GM12801 (cell line): ENCODE data around the gene EID2B.

Experiments used
- TF ChIP-seq, protein P1 (sequence below): IDR thresholded peaks from one replicate; pipeline ENCODE4 v1.5.1; 2011; ENCODE audit warnings: control low read depth; ENCODE audit not compliant: insufficient read length; ENCODE audit errors: extremely low read depth

The EID2B gene

DNA sequence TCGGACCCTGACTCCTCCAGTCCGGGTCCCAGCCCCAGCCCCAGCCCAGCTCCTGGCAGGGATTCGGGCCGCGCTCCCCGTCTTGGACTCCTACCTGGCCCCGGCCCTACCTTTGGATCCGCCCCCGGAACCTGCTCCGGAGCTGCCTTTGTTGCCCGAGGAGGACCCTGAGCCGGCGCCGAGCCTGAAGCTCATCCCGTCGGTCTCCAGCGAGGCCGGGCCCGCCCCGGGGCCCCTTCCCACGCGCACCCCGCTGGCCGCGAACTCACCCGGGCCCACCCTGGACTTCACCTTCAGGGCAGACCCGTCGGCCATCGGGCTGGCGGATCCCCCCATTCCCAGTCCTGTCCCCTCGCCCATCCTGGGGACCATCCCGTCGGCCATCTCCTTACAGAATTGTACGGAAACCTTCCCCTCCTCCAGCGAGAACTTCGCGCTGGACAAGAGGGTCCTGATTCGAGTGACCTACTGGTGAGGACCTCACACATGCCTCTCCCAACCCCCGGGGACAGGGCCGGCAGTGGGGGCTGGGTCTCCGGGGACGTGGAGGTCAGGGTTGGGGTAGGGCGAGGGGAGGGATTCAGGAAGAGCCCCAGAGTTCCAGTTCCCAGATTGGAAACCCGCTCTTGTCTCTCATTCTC lies 17.0 kb downstream of the EID2B start:
- TF ChIP-seq, protein P1, sequence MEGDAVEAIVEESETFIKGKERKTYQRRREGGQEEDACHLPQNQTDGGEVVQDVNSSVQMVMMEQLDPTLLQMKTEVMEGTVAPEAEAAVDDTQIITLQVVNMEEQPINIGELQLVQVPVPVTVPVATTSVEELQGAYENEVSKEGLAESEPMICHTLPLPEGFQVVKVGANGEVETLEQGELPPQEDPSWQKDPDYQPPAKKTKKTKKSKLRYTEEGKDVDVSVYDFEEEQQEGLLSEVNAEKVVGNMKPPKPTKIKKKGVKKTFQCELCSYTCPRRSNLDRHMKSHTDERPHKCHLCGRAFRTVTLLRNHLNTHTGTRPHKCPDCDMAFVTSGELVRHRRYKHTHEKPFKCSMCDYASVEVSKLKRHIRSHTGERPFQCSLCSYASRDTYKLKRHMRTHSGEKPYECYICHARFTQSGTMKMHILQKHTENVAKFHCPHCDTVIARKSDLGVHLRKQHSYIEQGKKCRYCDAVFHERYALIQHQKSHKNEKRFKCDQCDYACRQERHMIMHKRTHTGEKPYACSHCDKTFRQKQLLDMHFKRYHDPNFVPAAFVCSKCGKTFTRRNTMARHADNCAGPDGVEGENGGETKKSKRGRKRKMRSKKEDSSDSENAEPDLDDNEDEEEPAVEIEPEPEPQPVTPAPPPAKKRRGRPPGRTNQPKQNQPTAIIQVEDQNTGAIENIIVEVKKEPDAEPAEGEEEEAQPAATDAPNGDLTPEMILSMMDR, result no peak

DNA sequence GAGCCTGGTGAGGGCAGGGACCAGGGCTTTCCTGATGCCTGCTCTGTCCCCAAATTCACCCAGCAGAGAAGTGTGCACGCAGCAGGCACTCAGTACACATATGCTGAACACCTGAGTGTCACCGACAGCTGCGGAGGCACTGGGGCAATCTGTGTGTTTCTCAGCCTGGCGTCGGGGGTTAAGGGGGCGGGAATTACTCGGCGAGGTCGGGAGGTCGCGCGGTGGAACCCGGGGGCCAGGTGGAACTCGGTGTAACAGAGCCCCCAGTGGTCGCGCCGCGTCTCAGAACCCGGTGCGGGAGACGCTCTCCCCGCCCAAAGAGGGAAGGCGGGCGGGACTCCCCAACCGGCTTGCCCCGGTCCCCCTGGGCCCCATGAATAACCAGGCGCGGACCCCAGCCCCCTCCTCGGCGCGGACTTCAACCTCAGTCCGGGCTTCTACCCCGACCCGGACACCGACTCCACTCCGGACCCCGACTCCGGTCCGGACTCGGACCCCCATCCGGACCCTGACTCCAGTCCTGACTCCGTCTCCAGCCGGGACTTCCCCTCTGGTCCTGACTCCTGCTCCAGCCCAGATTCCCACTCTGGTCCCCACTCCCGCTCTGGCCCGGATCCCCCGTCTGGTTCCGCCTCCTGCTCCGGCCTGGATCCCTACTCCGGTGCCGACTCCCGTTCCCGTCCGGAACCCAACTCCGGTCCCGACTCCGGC lies 17.7 kb downstream of the EID2B start, which contains the start of gene SELENOV:
TSS of gene SELENOV (plus strand) at position 300 of the 711 bp plus-strand sequence. CDS start at position 374, 74 bp downstream.
- TF ChIP-seq, protein P1, result no peak

DNA sequence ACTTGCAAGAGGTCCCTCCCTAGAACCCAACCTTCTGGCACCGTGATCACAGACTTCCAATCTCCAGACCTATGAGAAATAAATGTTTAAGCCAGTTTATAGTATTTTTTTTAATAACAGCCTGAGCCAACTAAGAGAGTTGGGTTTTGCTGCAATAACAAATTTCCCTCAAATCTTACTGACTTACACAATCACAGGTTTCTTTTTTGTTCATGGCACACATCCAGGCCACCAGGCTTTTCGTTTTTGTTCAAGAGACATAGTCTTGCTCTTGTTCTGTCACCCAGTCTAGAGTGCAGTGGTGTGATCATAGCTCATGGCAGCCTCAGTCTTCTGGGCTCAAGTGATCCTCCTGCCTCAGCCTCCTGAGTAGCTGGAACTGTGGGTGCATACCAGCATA lies 19.7 kb downstream of the EID2B start:
- TF ChIP-seq, protein P1, result no peak

DNA sequence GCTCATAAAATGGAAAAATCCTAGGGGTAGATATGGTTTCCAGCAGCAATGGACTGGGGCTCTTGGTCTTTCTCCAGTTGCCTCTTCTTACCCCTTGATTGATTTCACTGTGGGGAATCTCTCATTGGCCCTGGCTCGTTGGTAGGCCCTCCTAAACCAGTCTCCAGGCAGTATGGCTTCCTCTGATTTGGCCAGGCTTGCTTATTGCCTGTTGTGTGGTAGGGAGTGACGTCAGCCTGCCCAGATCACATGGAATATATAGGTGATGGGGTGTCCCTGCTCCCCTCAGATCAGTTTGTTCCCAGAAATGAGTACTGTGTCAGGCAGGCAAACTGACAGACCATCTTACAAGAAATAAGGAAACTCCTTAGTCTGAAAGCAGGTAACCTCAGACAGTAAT lies 23.4 kb downstream of the EID2B start:
- TF ChIP-seq, protein P1, result no peak

DNA sequence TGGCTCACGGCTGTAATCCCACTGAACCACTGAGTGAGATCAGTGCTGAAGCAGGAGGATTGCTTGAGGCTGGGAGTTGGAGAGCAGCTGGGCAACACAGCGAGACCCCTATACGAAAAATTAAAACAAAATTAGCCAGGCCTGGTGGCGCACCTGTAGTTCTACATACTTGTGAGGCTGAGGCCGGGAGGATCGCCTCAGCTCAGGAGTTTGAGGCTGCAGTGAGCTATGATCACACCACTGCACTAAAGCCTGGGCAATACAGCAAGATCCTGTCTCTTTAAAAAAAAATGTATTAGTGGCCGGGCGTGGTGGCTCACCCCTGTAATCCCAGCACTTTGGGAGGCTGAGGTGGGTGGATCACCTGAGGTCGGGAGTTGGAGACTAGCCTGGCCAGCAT lies 24.0 kb downstream of the EID2B start:
- TF ChIP-seq, protein P1, result no peak

DNA sequence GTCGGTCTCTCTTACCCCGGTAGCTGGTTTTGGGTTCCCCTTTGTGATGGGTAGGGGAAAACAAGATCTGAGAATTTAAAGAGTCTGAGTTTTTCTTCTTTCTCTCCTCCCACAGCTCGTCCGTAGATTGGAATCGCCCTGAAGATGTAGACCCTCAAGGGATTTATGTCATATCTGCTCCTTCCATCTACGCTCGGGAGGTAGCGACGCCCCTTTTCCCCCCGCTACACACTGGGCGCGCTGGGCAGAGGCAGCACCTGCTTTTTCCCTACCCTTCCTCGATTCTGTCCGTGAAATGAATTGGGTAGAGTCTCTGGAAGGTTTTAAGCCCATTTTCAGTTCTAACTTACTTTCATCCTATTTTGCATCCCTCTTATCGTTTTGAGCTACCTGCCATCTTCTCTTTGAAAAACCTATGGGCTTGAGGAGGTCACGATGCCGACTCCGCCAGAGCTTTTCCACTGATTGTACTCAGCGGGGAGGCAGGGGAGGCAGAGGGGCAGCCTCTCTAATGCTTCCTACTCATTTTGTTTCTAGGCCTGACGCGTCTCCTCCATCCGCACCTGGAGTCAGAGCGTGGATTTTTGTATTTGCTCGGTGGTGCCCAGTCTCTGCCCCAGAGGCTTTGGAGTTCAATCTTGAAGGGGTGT lies 24.8 kb downstream of the EID2B start:
- TF ChIP-seq, protein P1, result no peak

DNA sequence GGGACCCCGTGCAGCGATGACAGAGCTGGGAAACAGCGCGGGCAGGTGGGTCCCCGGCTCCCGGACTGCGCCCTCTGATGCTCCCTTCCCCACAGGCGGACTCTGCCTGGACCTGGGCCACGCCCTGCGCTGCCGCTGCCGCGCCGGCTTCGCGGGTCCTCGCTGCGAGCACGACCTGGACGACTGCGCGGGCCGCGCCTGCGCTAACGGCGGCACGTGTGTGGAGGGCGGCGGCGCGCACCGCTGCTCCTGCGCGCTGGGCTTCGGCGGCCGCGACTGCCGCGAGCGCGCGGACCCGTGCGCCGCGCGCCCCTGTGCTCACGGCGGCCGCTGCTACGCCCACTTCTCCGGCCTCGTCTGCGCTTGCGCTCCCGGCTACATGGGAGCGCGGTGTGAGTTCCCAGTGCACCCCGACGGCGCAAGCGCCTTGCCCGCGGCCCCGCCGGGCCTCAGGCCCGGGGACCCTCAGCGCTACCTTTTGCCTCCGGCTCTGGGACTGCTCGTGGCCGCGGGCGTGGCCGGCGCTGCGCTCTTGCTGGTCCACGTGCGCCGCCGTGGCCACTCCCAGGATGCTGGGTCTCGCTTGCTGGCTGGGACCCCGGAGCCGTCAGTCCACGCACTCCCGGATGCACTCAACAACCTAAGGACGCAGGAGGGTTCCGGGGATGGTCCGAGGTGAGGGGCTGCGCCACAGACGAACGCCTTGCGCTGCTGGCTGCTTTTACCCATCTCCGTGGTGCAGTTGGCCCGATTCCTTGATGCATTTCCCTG lies 25.5 kb downstream of the EID2B start:
- TF ChIP-seq, protein P1, result no peak
